HUES48 (cell line): Measurements from ENCODE around the gene CFAP73.
"Not testable (repeated sequence)": the region's sequence is repeated elsewhere in the genome, so short reads cannot be mapped to it uniquely, and the experiment has no call there.

Experiments
- H3K27ac ChIP-seq: one replicate; pipeline ENCODE4 v1.7.0; 2013; ENCODE audit warnings: low read depth, low read length, inconsistent platforms
- H3K27me3 ChIP-seq: 2 replicates; pipeline ENCODE4 v1.6.1; 2013; ENCODE audit warnings: mild to moderate bottlenecking, low read length; ENCODE audit not compliant: control insufficient read depth, insufficient read depth
- H3K36me3 ChIP-seq: 2 replicates; pipeline ENCODE4 v1.6.1; 2013; ENCODE audit warnings: low read length; ENCODE audit not compliant: control insufficient read depth, insufficient read depth
- H3K4me1 ChIP-seq: 2 replicates; pipeline ENCODE4 v1.6.1; 2013; ENCODE audit warnings: mild to moderate bottlenecking, low read length; ENCODE audit not compliant: control insufficient read depth, insufficient read depth
- H3K4me3 ChIP-seq: 2 replicates; pipeline ENCODE4 v1.5.1; 2013; ENCODE audit warnings: mild to moderate bottlenecking, low read depth, low read length
- H3K9ac ChIP-seq: 2 replicates; pipeline ENCODE4 v1.6.1; 2013; ENCODE audit warnings: mild to moderate bottlenecking, low read depth, low read length, moderate library complexity
- H3K9me3 ChIP-seq: 2 replicates; pipeline ENCODE4 v1.6.1; 2013; ENCODE audit warnings: low read length; ENCODE audit not compliant: control insufficient read depth, insufficient read depth

The CFAP73 gene

GRCh38 chr12:113109872-113110599 lies 39.5 kb upstream of the CFAP73 start:
- H3K27me3 ChIP-seq: no peaks in the 10 kb centered on the region
- no peaks in the 10 kb centered on the region for H3K4me1 ChIP-seq
- no peak overlapping the region for H3K9ac ChIP-seq
- no peaks in the 10 kb centered on the region for H3K36me3 ChIP-seq
- no peak overlapping the region for H3K27ac ChIP-seq
- no peaks in the 10 kb centered on the region for H3K9me3 ChIP-seq
- no peak overlapping the region for H3K4me3 ChIP-seq

- Histone ChIP-seq H3K27me3 (no peaks in the 10 kb centered on the region), H3K4me3 (no peak overlapping the region), H3K27ac (no peak overlapping the region), H3K9ac (no peak overlapping the region), H3K9me3 (no peaks in the 10 kb centered on the region), H3K36me3 (no peaks in the 10 kb centered on the region), H3K4me1 (no peaks in the 10 kb centered on the region)
Measured at GRCh38 chr12:113111247-113111646, 38.3 kb upstream of the CFAP73 start.

DNA sequence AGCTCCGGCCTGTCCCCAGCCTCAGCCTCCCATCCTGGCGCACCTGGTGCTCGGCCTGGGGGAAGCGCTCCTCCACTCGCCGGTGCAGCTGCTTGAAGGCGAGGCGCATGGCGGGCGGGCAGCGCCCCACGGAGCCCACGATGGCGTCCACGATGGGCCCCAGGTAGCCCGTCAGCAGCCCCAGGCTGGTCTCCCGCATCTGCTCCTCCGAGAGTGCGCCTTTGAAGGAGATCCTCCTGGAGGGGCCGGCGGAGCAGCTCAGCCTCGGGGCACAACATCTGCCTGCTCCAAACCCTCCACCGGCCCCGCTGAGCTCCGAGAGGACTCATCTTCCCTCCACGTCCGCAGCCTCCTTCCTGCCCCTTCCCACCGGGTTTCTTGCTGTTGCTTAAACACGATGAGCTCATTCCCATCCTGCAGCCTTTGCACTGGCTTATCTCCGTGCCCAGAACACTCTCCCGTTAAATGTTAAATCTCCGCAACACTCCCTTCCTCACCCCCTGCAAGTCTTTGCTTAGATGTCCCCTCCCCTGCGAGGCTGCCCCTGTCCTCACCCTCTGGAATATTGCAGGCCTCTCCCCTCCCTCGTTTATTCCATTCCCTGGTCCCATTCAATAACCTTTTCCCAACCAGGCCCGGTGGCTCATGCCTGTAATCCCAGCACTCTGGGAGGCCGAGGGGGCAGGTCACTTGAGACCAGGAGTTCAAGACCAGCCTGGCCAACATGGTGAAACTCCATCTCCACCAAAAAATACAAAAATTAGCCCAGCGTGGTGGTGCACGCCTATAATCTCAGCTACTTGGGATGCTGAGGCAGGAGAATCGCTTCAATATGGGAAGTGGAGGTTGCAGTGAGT lies 37.3 kb upstream of the CFAP73 start:
- no peaks in the 10 kb centered on the region for H3K27me3 ChIP-seq
- H3K36me3 ChIP-seq: no peaks in the 10 kb centered on the region
- H3K4me3 ChIP-seq: no peak overlapping the region
- no peaks in the 10 kb centered on the region for H3K4me1 ChIP-seq
- H3K9me3 ChIP-seq: no peaks in the 10 kb centered on the region
- H3K27ac ChIP-seq: no peak overlapping the region
- no peak overlapping the region for H3K9ac ChIP-seq

GRCh38 chr12:113113397-113113796 lies 36.1 kb upstream of the CFAP73 start:
- no peaks in the 10 kb centered on the region for H3K4me1 ChIP-seq
- H3K27ac ChIP-seq: no peak overlapping the region
- H3K36me3 ChIP-seq: no peaks in the 10 kb centered on the region
- H3K27me3 ChIP-seq: no peaks in the 10 kb centered on the region
- H3K9me3 ChIP-seq: no peaks in the 10 kb centered on the region
- no peak overlapping the region for H3K9ac ChIP-seq
- H3K4me3 ChIP-seq: no peak overlapping the region

DNA sequence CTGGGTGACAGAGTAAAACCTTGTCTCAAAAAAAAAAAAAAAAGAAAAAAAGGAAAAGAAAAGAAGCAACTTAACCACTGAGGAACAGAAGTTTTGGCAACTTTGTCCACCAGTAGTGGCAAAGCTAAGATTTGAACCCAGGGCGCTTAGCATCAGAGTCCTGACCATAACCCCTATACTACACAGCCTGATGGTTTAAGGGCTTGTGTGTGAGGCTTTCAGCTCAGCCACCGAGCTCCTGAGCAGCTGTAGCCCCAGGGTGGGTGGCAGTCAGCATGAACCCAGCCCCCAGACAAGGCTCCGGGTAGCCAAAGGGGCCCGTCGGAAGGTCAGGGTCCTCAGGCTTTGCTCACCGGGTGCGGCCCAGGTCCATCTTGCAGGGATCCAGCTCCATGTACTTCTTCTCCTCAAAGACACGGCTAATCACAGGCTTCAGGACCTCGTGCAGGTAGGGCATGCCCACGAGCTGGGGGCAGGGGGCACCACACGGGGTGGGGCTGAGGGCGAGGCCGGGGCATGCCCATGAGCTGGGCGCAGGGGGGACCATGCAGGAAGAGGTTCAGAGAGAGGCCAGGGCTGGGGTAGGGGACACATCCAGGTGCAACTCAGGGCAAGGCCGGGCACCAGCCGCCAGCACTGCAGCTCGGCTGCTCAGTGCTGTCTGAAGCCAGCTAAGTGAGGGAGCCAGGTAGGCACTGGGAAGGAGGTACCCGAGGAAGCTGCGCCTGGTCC lies 34.9 kb upstream of the CFAP73 start:
- H3K27ac ChIP-seq: no peak overlapping the region
- H3K27me3 ChIP-seq: no peaks in the 10 kb centered on the region
- H3K9ac ChIP-seq: no peak overlapping the region
- H3K4me3 ChIP-seq: no peak overlapping the region
- no peaks in the 10 kb centered on the region for H3K4me1 ChIP-seq
- H3K9me3 ChIP-seq: no peaks in the 10 kb centered on the region
- H3K36me3 ChIP-seq: no peaks in the 10 kb centered on the region

- Histone ChIP-seq H3K4me1 (no peaks in the 10 kb centered on the region), H3K27ac (no peak overlapping the region), H3K27me3 (no peaks in the 10 kb centered on the region)
Measured at GRCh38 chr12:113115455-113116126, 33.9 kb upstream of the CFAP73 start.

GRCh38 chr12:113116875-113117274 lies 32.6 kb upstream of the CFAP73 start:
- Histone ChIP-seq H3K27me3 (no peaks in the 10 kb centered on the region), H3K4me3 (no peak overlapping the region), H3K9me3 (no peaks in the 10 kb centered on the region), H3K9ac (no peak overlapping the region), H3K36me3 (no peaks in the 10 kb centered on the region), H3K4me1 (no peaks in the 10 kb centered on the region), H3K27ac (no peak overlapping the region)

More at GRCh38 chr12:113115455-113116126, 33.9 kb upstream of the CFAP73 start:
- Histone ChIP-seq H3K4me3 (no peak overlapping the region), H3K36me3 (no peaks in the 10 kb centered on the region), H3K9ac (no peak overlapping the region), H3K9me3 (no peaks in the 10 kb centered on the region)

DNA sequence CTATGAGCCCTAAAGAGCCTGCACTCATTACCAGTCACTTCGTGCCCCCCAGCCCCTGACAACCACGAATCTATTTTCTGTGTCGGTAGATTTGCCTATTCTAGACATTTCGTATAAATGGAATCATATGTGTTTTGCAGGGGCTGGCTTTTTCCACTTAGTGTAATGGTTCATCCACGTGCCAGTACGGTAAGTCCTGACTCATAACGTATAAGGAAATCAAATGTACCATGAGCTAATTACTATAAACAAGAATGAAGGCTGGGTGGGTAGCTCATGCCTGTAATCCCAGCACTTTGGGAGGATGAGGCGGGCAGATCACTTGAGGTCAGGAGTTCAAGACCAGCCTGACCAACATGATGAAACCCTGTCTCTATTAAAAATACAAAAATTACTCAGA lies 31.8 kb upstream of the CFAP73 start:
- H3K27ac ChIP-seq, H3K4me1 ChIP-seq, H3K27me3 ChIP-seq: not testable (repeated sequence)

GRCh38 chr12:113118142-113118541 lies 31.4 kb upstream of the CFAP73 start:
- H3K36me3 ChIP-seq: no peaks in the 10 kb centered on the region
- H3K9me3 ChIP-seq: no peaks in the 10 kb centered on the region
- no peak overlapping the region for H3K4me3 ChIP-seq
- no peaks in the 10 kb centered on the region for H3K4me1 ChIP-seq
- no peaks in the 10 kb centered on the region for H3K27me3 ChIP-seq
- no peak overlapping the region for H3K27ac ChIP-seq
- H3K9ac ChIP-seq: no peak overlapping the region

More for the DNA sequence above, 31.8 kb upstream of the CFAP73 start:
- H3K9ac ChIP-seq, H3K36me3 ChIP-seq, H3K4me3 ChIP-seq, H3K9me3 ChIP-seq: not testable (repeated sequence)

DNA sequence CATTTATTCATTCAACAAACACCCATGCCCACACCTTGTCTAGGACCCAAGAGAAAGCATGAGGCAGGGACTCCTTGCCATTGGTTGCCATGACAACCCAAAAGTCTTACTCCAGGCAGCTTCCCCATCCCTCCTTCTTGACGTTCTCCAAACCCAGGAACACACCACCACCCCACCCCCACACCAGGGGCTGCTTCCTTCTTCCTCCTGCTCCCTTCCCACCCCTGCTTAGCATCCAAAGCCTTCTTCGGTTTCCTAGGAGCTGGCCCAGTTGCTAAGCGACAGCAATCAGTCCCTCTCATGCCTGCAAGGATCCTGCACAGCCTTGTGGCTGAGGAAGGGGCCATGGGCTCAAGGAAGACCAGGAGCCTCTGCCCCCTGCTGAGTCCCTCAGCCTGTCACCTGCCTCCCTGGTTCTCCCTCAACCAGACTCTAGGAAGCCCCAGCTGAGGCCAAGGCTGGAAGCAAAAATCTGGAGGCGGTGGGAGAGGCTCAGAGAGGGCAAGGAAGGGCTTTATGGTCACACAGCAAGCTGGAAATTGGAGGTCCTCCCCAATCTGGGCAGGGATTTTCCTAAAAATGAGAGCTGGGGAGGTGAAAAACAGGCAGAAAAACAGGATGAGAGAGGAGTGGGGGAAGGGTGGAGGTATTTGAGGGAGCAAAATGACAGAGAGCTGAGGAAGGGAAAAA lies 29.4 kb upstream of the CFAP73 start:
- no peaks in the 10 kb centered on the region for H3K27me3 ChIP-seq
- no peaks in the 10 kb centered on the region for H3K36me3 ChIP-seq
- no peaks in the 10 kb centered on the region for H3K4me1 ChIP-seq
- H3K9me3 ChIP-seq: no peaks in the 10 kb centered on the region
- H3K4me3 ChIP-seq: no peak overlapping the region
- H3K9ac ChIP-seq: no peak overlapping the region
- no peak overlapping the region for H3K27ac ChIP-seq
